HEK293 (cell line): ENCODE data around the gene NRL.

Source experiments
- CTCF ChIA-PET: fragments of 350-600 bp; formaldehyde crosslinking; extraction: SDS; loops from one replicate; lab custom pipeline; 2021; ENCODE audit warnings: antibody characterized with exemption; lab: Yijun Ruan, JAX
- POLR2A ChIA-PET: fragments of 300-600 bp; formaldehyde crosslinking; extraction: SDS; loops from one replicate; lab custom pipeline; 2020; ENCODE audit warnings: antibody characterized with exemption, inconsistent platforms; lab: Yijun Ruan, JAX
- H3K27ac ChIP-seq: fragments of 200-500 bp; sonication (Bioruptor generic); 2 replicates; pipeline ENCODE4 v1.5.1; 2014; ENCODE audit warnings: low read depth, low read length, control low read depth, inconsistent platforms; ENCODE audit errors: extremely low read depth
- H3K36me3 ChIP-seq, 2 experiments: fragments of 200-500 bp in 1 of 2; sonication (Bioruptor generic) in 1 of 2; 1 replicate in 1 of 2; 2 replicates in 1 of 2; pipeline ENCODE4 v1.5.1; 2014 to 2017; ENCODE audit warnings: inconsistent platforms in 2 of 2, low read length in 2 of 2; ENCODE audit not compliant: control insufficient read depth in 2 of 2, insufficient read depth in 1 of 2
- H3K4me1 ChIP-seq: fragments of 200-500 bp; sonication (Bioruptor generic); 2 replicates; pipeline ENCODE4 v1.5.1; 2014; ENCODE audit warnings: mild to moderate bottlenecking, low read length, inconsistent platforms; ENCODE audit not compliant: control insufficient read depth, insufficient read depth
- H3K4me3 ChIP-seq: 2 replicates; pipeline ENCODE4 v1.5.1; 2011; ENCODE audit warnings: low read depth, mild to moderate bottlenecking, control low read depth, low read length, moderate library complexity
- H3K9me3 ChIP-seq: fragments of 200-500 bp; sonication (Bioruptor generic); 2 replicates; pipeline ENCODE4 v1.5.1; 2014; ENCODE audit warnings: low read depth, low read length, inconsistent platforms; ENCODE audit not compliant: control insufficient read depth, insufficient read depth
- IKZF3 ChIP-seq: fragments of 450-650 bp; IDR thresholded peaks from 2 replicates; pipeline ENCODE4 v1.5.0; 2018; ENCODE audit warnings: missing biosample characterization, mild to moderate bottlenecking, missing genetic modification characterization, moderate library complexity
- KLF1 ChIP-seq: fragments of 450-650 bp; formaldehyde crosslinking; IDR thresholded peaks from 2 replicates; pipeline ENCODE4 v1.5.1; 2016; ENCODE audit warnings: missing biosample characterization, missing genetic modification characterization
- SCRT1 ChIP-seq: fragments of 450-650 bp; formaldehyde crosslinking; IDR thresholded peaks from 2 replicates; pipeline ENCODE4 v1.5.1; 2016; ENCODE audit warnings: missing biosample characterization, missing genetic modification characterization, borderline replicate concordance
- SCRT2 ChIP-seq: fragments of 450-650 bp; formaldehyde crosslinking; IDR thresholded peaks from 2 replicates; pipeline ENCODE4 v1.5.1; 2016; ENCODE audit warnings: missing biosample characterization, missing genetic modification characterization
- ZBTB20 ChIP-seq: fragments of 450-650 bp; formaldehyde crosslinking; IDR thresholded peaks from 2 replicates; pipeline ENCODE4 v1.5.1; 2016; ENCODE audit warnings: missing biosample characterization, missing genetic modification characterization
- ZBTB48 ChIP-seq: fragments of 450-650 bp; formaldehyde crosslinking; IDR thresholded peaks from 2 replicates; pipeline ENCODE4 v1.5.1; 2016; ENCODE audit warnings: missing biosample characterization, missing genetic modification characterization
- ZFHX2 ChIP-seq: fragments of 450-650 bp; formaldehyde crosslinking; conservative IDR thresholded peaks from 2 replicates; pipeline ENCODE4 v1.5.1; 2016; ENCODE audit warnings: missing biosample characterization, missing genetic modification characterization
- ZFP69B ChIP-seq: fragments of 450-650 bp; formaldehyde crosslinking; IDR thresholded peaks from 2 replicates; pipeline ENCODE4 v1.5.1; 2016; ENCODE audit warnings: missing biosample characterization, missing genetic modification characterization
- ZNF112 ChIP-seq: fragments of 450-650 bp; formaldehyde crosslinking; IDR thresholded peaks from 2 replicates; pipeline ENCODE4 v1.5.0; 2017; ENCODE audit warnings: missing biosample characterization, missing genetic modification characterization
- ZNF26 ChIP-seq: fragments of 450-650 bp; formaldehyde crosslinking; IDR thresholded peaks from 2 replicates; pipeline ENCODE4 v1.5.1; 2016; ENCODE audit warnings: missing biosample characterization, missing genetic modification characterization
- ZNF335 ChIP-seq: fragments of 450-650 bp; formaldehyde crosslinking; conservative IDR thresholded peaks from 2 replicates; pipeline ENCODE4 v1.5.1; 2016; ENCODE audit warnings: missing biosample characterization, missing genetic modification characterization
- ZNF366 ChIP-seq: fragments of 450-650 bp; formaldehyde crosslinking; conservative IDR thresholded peaks from 2 replicates; pipeline ENCODE4 v1.5.1; 2016; ENCODE audit warnings: missing biosample characterization, missing genetic modification characterization
- ZNF449 ChIP-seq: fragments of 450-650 bp; formaldehyde crosslinking; IDR thresholded peaks from 2 replicates; pipeline ENCODE4 v1.5.1; 2017; ENCODE audit warnings: missing biosample characterization, mild to moderate bottlenecking, missing genetic modification characterization, moderate library complexity
- ZNF488 ChIP-seq: fragments of 450-650 bp; formaldehyde crosslinking; IDR thresholded peaks from 2 replicates; pipeline ENCODE4 v1.5.1; 2016; ENCODE audit warnings: missing biosample characterization, missing genetic modification characterization
- ZNF529 ChIP-seq: fragments of 450-650 bp; formaldehyde crosslinking; IDR thresholded peaks from 2 replicates; pipeline ENCODE4 v1.5.1; 2017; ENCODE audit warnings: missing genetic modification characterization, missing biosample characterization; ENCODE audit not compliant: insufficient replicate concordance
- ZNF549 ChIP-seq: fragments of 450-650 bp; IDR thresholded peaks from 2 replicates; pipeline ENCODE4 v1.5.1; 2018; ENCODE audit warnings: missing biosample characterization, missing genetic modification characterization, mild to moderate bottlenecking, inconsistent platforms, moderate library complexity
- ZNF600 ChIP-seq: fragments of 450-650 bp; formaldehyde crosslinking; IDR thresholded peaks from 2 replicates; pipeline ENCODE4 v1.5.1; 2016; ENCODE audit warnings: missing biosample characterization, missing genetic modification characterization
- ZNF677 ChIP-seq: fragments of 450-650 bp; IDR thresholded peaks from 2 replicates; pipeline ENCODE4 v1.5.0; 2018; ENCODE audit warnings: missing biosample characterization, mild to moderate bottlenecking, missing genetic modification characterization, moderate library complexity
- TF ChIP-seq, protein P1 (sequence below): fragments of 450-650 bp; formaldehyde crosslinking; IDR thresholded peaks from 2 replicates; pipeline ENCODE4 v1.5.1; 2016; ENCODE audit warnings: missing biosample characterization, missing genetic modification characterization

The NRL gene

DNA sequence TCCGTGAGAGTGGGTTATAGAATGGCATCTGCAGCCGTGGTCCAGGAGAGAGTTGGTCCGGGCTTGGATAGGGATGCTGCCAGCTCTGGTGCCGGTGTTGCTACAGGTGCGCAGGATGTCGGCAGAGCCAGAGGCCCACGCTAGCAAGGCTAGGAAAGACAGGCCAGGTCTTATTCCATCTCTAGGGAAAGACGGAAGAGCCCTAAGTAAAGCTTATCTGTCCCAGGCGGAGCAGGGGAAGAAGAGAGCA lies 20.8 kb upstream of the NRL start:
- Histone ChIP-seq H3K27ac (peak overlapping the region; percentile 65), H3K4me3 (peak overlapping the region; percentile 92), H3K9me3 (no peaks in the 10 kb centered on the region), H3K4me1 (peaks cover 4% of the 10 kb centered on the region; the same call in 1 of the 2 replicates), H3K36me3 (peaks cover 11 to 27% of the 10 kb centered on the region in 2 experiments)
- ChIA-PET CTCF (interaction anchor here (0.9 to 1.0 kb wide), 2 partner anchors 21 to 26 kb away, joined by 3 to 6 read pairs; partner anchors contain the start of genes DCAF11, IRF9 and NRL), POLR2A (interaction anchor here (0.6 to 7.3 kb wide), 20 partner anchors 8 to 579 kb away, joined by 3 to 163 read pairs (median 4); partner anchors contain the start of genes CIDEB, DCAF11, IRF9 and MDP1)
- TF ChIP-seq ZNF677 (tag by site-specific recombination) (no peak), ZNF600 (tag by site-specific recombination) (0 out of 2 replicates have a peak, but pooled peaks have one; percentile 82), ZBTB20 (0 out of 2 replicates have a peak, but pooled peaks have one; percentile 28), ZNF366 (tag by site-specific recombination) (peak; percentile 81), SCRT2 (tag by site-specific recombination) (peak; percentile 97), ZNF335 (tag by site-specific recombination) (peak; percentile 79), IKZF3 (tag by site-specific recombination) (0 out of 2 replicates have a peak, but pooled peaks have one; percentile 37), SCRT1 (peak; percentile 94), KLF1 (no peak), ZFHX2 (no peak), ZBTB48 (peak; percentile 87)

DNA sequence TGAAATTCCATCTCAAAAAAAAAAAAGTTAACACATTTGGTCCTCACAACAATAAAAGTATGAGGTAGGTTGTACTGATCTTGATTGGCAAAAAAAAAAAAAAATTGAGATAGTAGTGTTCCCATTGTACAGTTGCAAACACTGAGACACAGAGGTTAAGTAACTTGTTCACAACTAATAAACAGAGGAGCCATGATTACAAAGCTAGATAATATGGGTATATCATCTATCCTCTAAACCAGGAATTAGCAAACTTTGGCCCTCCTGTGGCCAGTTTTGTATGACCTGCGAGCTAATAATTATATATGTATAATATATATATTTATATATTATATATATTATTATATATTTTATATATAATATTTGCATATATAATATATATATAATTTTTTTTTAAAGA lies 19.0 kb upstream of the NRL start:
- Histone ChIP-seq H3K4me3 (no peak overlapping the region), H3K9me3 (no peaks in the 10 kb centered on the region), H3K4me1 (no peaks in the 10 kb centered on the region; the same call in 1 of the 2 replicates), H3K27ac (no peak overlapping the region), H3K36me3 (peaks cover 1 to 16% of the 10 kb centered on the region in 2 experiments)
- TF ChIP-seq ZNF549 (tag by site-specific recombination), result no peak
- TF ChIP-seq ZFP69B (tag by site-specific recombination), result no peak
- TF ChIP-seq ZNF449, result no peak
- no peak for TF ChIP-seq ZNF488 (tag by site-specific recombination)
- no peak for TF ChIP-seq ZNF529 (tag by site-specific recombination)
- no peak for TF ChIP-seq ZNF26 (tag by site-specific recombination)
- no peak for TF ChIP-seq ZNF112 (tag by site-specific recombination)
- TF ChIP-seq, protein P1, sequence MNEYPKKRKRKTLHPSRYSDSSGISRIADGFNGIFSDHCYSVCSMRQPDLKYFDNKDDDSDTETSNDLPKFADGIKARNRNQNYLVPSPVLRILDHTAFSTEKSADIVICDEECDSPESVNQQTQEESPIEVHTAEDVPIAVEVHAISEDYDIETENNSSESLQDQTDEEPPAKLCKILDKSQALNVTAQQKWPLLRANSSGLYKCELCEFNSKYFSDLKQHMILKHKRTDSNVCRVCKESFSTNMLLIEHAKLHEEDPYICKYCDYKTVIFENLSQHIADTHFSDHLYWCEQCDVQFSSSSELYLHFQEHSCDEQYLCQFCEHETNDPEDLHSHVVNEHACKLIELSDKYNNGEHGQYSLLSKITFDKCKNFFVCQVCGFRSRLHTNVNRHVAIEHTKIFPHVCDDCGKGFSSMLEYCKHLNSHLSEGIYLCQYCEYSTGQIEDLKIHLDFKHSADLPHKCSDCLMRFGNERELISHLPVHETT, result no peak
- POLR2A ChIA-PET, result interaction anchor here (0.9 to 1.2 kb wide), 3 partner anchors 13 to 40 kb away, joined by 3 to 5 read pairs (median 4); partner anchors contain the start of genes PCK2, PSME2 and RNF31
- CTCF ChIA-PET, result interaction anchor here (0.6 to 1.5 kb wide), 2 partner anchors 18 to 23 kb away, joined by 4 to 7 read pairs; no protein-coding TSS in a partner anchor
